ENCODE data around the gene MBD6. TPM values are rescaled to one million over a fixed set of nuclear protein-coding genes. Genes with fewer than 3 reads are reported as not detected.
"Not testable (repeated sequence)": the region's sequence is repeated elsewhere in the genome, so short reads cannot be mapped to it uniquely, and the experiment has no call there.

Gene MBD6
- total RNA-seq, 2 donors from 2014 or later = 12.5 to 14.4 TPM

- Histone ChIP-seq H3K4me3 (no peak overlapping the region), H3K27me3 (no peaks in the 10 kb centered on the region), H3K36me3 (peaks cover 40% of the 10 kb centered on the region), H3K4me1 (peaks cover 0 to 15% of the 10 kb centered on the region in 2 donors), H3K9me3 (no peaks in the 10 kb centered on the region), H3K27ac (no peak overlapping the region)
- no peak for DNase-seq (ENCODE audit: low spot score)
- TF ChIP-seq CTCF (IDR thresholded peaks at IDR 0.05) = no peak
Measured at GRCh38 chr12:57491393-57492280, 31.0 kb upstream of the MBD6 start.

DNA sequence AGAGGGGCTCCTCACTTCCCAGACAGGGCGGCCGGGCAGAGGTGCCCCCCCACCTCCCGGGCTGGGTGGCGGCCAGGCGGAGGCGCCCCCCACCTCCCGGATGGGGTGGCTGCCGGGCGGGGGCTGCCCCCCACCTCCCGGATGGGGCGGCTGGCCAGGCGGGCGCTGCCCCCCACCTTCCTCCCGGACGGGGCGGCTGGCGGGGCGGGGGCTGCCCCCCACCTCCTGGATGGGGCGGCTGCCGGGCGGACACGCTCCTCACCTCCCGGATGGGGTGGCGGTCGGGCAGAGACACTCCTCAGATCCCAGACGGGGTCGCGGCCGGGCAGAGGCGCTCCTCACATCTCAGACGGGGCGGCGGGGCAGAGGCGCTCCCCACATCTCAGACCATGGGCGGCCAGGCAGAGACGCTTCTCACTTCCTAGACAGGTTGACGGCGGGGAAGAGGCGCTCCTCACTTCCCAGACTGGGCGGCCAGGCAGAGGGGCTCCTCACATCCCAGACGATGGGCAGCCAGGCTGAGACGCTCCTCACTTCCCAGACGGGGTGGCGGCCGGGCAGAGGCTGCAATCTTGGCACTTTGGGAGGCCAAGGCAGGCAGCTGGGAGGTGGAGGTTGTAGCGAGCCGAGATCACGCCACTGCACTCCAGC lies 27.4 kb upstream of the MBD6 start:
- H3K9me3 ChIP-seq; H3K27ac ChIP-seq; H3K4me1 ChIP-seq; H3K4me3 ChIP-seq; H3K27me3 ChIP-seq; DNase-seq (ENCODE audit: low spot score): not testable (repeated sequence)
- H3K36me3 ChIP-seq = peaks cover 51% of the 10 kb centered on the region

DNA sequence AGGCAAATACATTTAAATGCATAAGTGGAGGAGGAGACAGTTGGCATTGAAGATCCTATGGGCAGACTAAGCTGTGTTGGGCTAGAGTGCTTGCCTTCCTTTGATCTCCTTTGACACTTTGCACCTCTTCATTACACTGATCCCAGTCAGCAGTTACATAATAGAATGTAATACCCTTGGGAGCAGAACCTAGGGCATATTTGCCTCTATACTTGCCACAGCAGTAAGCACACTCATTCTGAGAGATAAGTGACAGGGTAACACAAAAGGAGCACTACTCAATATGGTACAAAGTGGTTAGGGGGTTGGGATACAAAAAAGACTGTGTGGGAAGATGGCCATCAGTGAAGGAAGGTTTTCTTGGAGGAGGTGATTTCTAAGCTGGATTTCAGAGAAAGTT lies 25.8 kb upstream of the MBD6 start:
- H3K27ac ChIP-seq = no peak overlapping the region
- no peaks in the 10 kb centered on the region for H3K27me3 ChIP-seq
- DNase-seq (ENCODE audit: low spot score) = no peak
- no peak overlapping the region for H3K4me3 ChIP-seq
- no peaks in the 10 kb centered on the region for H3K9me3 ChIP-seq
- no peaks in the 10 kb centered on the region for H3K4me1 ChIP-seq
- TF ChIP-seq CTCF (IDR thresholded peaks at IDR 0.05) = no peak
- H3K36me3 ChIP-seq = peaks cover 51% of the 10 kb centered on the region

DNA sequence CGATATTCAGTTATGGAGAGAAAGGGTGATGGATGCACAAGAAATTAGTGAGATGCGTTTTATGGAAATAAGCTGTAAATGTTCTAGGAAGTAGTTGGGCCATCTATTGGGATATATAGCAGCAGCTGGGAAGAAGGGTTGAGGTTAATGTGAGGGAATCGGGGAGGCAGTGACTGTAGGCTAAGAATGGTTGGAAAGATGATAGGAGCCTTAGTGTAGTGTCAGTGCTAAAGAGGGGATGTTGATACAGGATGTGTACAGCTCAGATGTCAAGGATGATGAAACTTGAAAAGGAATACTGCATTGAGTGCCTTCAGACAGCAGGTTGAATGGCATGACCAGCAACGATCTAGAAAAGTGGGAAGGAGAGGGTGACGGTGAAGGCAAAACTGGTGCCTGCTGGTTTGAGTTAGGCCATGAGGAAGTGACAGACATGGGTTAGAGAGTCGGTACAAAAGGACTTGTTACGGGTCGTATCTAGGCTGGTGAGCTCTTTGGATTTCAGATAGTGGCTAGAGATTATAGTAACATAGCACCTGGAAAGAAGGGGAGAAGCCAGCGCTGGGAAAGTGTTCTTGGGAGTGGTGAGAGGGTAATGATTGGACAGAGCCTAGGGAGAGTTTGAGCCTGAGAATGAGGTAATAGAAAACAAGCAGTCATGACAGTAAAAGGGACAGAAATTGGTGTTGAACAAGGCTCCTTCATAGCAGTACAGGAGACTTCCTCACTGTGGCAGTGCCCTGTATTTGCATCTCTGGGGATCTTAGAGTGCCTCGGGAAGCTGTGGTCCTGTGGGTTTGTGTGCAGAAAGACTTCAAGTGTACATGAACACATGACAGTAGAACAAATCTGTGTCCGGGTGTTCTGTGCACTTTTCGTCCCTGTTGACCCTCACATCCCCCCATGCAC lies 25.1 kb upstream of the MBD6 start:
- Histone ChIP-seq H3K4me1 (no peaks in the 10 kb centered on the region), H3K27ac (no peak overlapping the region), H3K4me3 (no peak overlapping the region), H3K27me3 (no peaks in the 10 kb centered on the region), H3K36me3 (peaks cover 54% of the 10 kb centered on the region), H3K9me3 (no peaks in the 10 kb centered on the region)
- no peak for TF ChIP-seq CTCF (IDR thresholded peaks at IDR 0.05)
- no peak for DNase-seq (ENCODE audit: low spot score)

DNA sequence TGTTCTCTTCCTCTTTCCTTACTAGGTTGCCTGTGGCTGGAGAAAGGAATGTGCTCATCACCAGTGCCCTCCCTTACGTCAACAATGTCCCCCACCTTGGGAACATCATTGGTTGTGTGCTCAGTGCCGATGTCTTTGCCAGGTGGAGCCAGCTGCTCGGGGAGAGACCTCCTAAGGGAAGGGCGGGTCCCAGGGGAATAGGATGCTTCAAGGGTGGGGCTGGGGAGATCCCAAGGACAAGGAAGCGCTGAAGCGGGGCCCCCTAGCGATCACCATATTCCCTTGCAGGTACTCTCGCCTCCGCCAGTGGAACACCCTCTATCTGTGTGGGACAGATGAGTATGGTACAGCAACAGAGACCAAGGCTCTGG lies 24.5 kb upstream of the MBD6 start:
- Histone ChIP-seq H3K36me3 (peaks cover 54% of the 10 kb centered on the region), H3K27me3 (no peaks in the 10 kb centered on the region), H3K27ac (no peak overlapping the region), H3K4me1 (no peaks in the 10 kb centered on the region), H3K4me3 (no peak overlapping the region), H3K9me3 (no peaks in the 10 kb centered on the region)
- TF ChIP-seq CTCF (IDR thresholded peaks at IDR 0.05) = no peak
- no peak for DNase-seq (ENCODE audit: low spot score)

- no peak for TF ChIP-seq CTCF (IDR thresholded peaks at IDR 0.05)
- H3K36me3 ChIP-seq = peaks cover 54% of the 10 kb centered on the region
- no peaks in the 10 kb centered on the region for H3K9me3 ChIP-seq
- H3K27me3 ChIP-seq = no peaks in the 10 kb centered on the region
- H3K4me3 ChIP-seq = no peak overlapping the region
- no peak for DNase-seq (ENCODE audit: low spot score)
- no peak overlapping the region for H3K27ac ChIP-seq
- H3K4me1 ChIP-seq = no peaks in the 10 kb centered on the region
Measured at GRCh38 chr12:57498571-57498970, 24.1 kb upstream of the MBD6 start.

Data from right atrium auricular region (tissue), 2 donors.